Calu3 (cell line): ENCODE data around the gene KLK12. TPM values are rescaled to one million over a fixed set of nuclear protein-coding genes. Genes with fewer than 3 reads are reported as not detected.
"Not testable (repeated sequence)": the region's sequence is repeated elsewhere in the genome, so short reads cannot be mapped to it uniquely, and the experiment has no call there.

Source experiments
- BruUV-seq: library from RNA; stranded (reverse); fragments of 400-500 nt; replicated peaks from 2 replicates; lab custom pipeline; 2021; lab: Mats Ljungman, UMichigan
- CTCF ChIA-PET: fragments of 300-600 bp; sonication (Branson Sonifier 250); formaldehyde crosslinking; loops from one replicate; lab custom pipeline; 2022; ENCODE audit warnings: antibody characterized with exemption; lab: Charles Lee
- DNase-seq: peaks from one replicate; pipeline ENCODE4 v3.0.0; 2022
- H3K27ac Mint-ChIP-seq: one replicate; pipeline ENCODE4 v1.8.0; 2022; ENCODE audit warnings: mixed read lengths; ENCODE audit not compliant: unreplicated experiment
- H3K27me3 Mint-ChIP-seq: one replicate; pipeline ENCODE4 v1.8.0; 2022; ENCODE audit warnings: mixed read lengths; ENCODE audit not compliant: unreplicated experiment
- H3K36me3 Mint-ChIP-seq: one replicate; pipeline ENCODE4 v1.8.0; 2022; ENCODE audit warnings: mild to moderate bottlenecking, moderate library complexity, mixed read lengths; ENCODE audit not compliant: insufficient read depth, unreplicated experiment
- H3K4me1 Mint-ChIP-seq: one replicate; pipeline ENCODE4 v1.8.0; 2022; ENCODE audit warnings: mild to moderate bottlenecking, low read depth, mixed read lengths; ENCODE audit not compliant: unreplicated experiment
- H3K4me3 Mint-ChIP-seq: one replicate; pipeline ENCODE4 v1.8.0; 2022; ENCODE audit warnings: mild to moderate bottlenecking, low read depth, moderate library complexity, mixed read lengths; ENCODE audit not compliant: unreplicated experiment
- H3K9me3 Mint-ChIP-seq: one replicate; pipeline ENCODE4 v1.8.0; 2022; ENCODE audit warnings: low read depth, mixed read lengths; ENCODE audit not compliant: unreplicated experiment
- intact Hi-C: fragments of 100-400 bp; cut with micrococcal nuclease; formaldehyde crosslinking; loops from one replicate; pipeline ENCODE4 v1.10.0; 2022; ENCODE audit not compliant: unreplicated experiment
- total RNA-seq: library from RNA; stranded (reverse); gene quantifications from 2 replicates; pipeline ENCODE4 v1.2.3, GENCODE V29; 2022
- TF ChIP-seq, protein P1 (sequence below): fragments of 200-600 bp; IDR thresholded peaks from one replicate; pipeline ENCODE4 v1.8.0; 2022; ENCODE audit warnings: antibody characterized with exemption; ENCODE audit not compliant: unreplicated experiment

KLK12 gene
- total RNA-seq, 1 experiment from 2014 or later: not detected

DNA sequence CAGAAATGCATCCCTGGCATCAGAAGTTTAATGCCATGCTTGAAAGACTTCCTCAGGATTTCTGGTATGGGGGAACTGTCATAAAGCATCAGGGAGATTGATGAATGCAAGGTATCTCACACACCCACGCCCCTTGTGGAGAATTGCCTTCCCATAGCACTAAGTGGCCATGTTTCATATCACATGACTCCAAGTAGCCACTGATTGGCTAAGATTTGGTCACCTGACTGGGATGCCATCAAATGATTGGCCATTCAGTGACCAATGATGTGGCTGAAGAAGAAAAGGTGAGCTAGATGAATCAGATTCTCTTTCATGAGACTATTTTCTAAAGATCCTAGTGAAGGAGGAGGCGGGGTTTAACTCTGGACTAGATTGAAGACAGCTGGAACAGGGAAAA lies 40.7 kb downstream of the KLK12 start:
- intact Hi-C loops: no loop called here
- TF ChIP-seq, protein P1, sequence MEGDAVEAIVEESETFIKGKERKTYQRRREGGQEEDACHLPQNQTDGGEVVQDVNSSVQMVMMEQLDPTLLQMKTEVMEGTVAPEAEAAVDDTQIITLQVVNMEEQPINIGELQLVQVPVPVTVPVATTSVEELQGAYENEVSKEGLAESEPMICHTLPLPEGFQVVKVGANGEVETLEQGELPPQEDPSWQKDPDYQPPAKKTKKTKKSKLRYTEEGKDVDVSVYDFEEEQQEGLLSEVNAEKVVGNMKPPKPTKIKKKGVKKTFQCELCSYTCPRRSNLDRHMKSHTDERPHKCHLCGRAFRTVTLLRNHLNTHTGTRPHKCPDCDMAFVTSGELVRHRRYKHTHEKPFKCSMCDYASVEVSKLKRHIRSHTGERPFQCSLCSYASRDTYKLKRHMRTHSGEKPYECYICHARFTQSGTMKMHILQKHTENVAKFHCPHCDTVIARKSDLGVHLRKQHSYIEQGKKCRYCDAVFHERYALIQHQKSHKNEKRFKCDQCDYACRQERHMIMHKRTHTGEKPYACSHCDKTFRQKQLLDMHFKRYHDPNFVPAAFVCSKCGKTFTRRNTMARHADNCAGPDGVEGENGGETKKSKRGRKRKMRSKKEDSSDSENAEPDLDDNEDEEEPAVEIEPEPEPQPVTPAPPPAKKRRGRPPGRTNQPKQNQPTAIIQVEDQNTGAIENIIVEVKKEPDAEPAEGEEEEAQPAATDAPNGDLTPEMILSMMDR: no peak
- CTCF ChIA-PET: no interaction called here
- Mint-ChIP-seq H3K27ac (no peak overlapping the region), H3K4me1 (peaks cover 39% of the 10 kb centered on the region), H3K27me3 (no peaks in the 10 kb centered on the region), H3K9me3 (no peaks in the 10 kb centered on the region), H3K4me3 (no peak overlapping the region), H3K36me3 (peaks cover 4% of the 10 kb centered on the region)
- no peak for DNase-seq
- BruUV-seq: no TSS peak

DNA sequence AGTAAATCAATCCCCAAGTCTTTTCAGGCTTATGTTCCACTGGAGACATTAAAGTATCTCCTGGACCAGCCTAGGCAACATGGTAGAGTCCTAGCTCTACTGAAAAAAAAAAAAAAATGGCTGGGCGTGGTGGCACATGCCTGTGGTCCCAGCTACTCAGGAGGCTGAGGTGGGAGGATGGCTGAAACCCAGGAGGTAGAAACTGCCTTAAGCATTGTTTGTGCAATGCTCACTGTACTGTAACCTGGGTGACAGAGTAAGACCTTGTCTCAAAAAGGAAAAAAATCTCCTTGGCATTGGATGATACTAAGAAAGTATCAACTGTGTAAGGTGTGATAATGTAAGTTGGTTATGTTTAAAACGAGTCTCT lies 42.2 kb downstream of the KLK12 start:
- Mint-ChIP-seq H3K9me3 (no peaks in the 10 kb centered on the region), H3K27me3 (no peaks in the 10 kb centered on the region), H3K36me3 (peaks cover 4% of the 10 kb centered on the region), H3K4me1 (peaks cover 30% of the 10 kb centered on the region), H3K4me3 (no peak overlapping the region), H3K27ac (peak overlapping the region; percentile 60)
- intact Hi-C loops: no loop called here
- TF ChIP-seq, protein P1: no peak
- BruUV-seq: no TSS peak
- CTCF ChIA-PET: interaction anchor here (0.6 to 2.8 kb wide), 7 partner anchors 9 to 107 kb away, joined by 3 to 10 read pairs (median 4); partner anchors contain the start of genes KLK6 and KLK8
- peak; percentile 54 for DNase-seq

DNA sequence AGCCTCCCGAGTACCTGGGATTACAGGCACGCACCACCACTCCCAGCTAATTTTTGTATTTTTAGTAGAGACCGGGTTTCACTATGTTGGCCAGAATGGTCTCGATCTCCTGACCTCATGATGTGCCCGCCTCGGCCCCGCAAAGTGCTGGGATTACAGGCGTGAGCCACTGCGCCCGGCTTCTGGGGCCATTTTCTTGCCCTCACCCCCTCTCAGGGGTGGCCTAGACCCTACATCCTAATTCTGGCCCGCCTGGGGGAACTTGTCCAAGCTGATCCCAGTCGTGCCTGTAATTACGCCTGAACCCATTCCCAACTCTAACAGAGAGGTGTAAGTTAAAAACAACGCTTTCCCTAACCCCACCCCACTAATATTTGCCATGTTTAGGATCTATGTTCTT lies 50.4 kb downstream of the KLK12 start:
- H3K4me3 Mint-ChIP-seq: peak overlapping the region; percentile 45
- H3K27ac Mint-ChIP-seq, H3K36me3 Mint-ChIP-seq, H3K9me3 Mint-ChIP-seq, intact Hi-C loops, CTCF ChIA-PET, BruUV-seq, DNase-seq: not testable (repeated sequence)
- peaks cover 23% of the 10 kb centered on the region for H3K4me1 Mint-ChIP-seq
- H3K27me3 Mint-ChIP-seq: peaks cover 18% of the 10 kb centered on the region

DNA sequence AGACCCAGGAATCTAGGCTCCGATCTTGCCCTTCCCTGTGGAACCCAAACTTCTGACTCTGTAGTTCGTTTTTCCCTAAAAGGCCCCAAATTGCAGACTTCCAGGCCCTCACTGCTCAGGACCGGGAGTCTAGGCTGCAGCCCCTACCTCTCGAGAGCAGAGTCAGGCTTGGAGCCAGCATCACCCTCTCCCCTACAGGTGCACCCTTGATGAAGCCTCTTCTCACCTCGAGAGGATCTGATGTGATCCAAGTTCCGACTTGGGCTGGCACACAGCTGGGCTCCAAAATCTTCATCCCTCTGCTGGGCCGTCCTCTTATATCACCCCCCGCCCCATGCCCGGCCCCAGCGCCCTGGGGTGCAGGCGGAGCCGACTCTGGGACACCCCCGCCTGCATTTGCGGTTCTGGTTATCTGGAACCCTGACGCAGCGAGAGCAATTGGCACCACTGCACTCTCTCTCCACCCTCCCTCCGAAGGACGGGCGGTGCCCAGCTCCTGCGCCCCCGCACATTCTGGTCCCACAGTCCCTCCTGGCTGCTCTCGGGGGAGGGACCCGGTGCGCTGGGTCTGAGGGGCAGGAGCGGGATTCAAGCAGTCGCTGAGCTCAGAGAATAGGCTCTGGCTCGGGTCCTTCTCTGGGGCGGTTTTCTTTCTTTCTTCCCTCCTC lies 51.0 kb downstream of the KLK12 start, which contains the start of gene KLK7:
Gene KLK7 (minus strand): TSS at position 293 of the 668 bp plus-strand sequence. CDS start 1,518 bp downstream, outside the sequence.
- Mint-ChIP-seq H3K4me3 (peak within 1 kb of the TSS; percentile 45), H3K9me3 (no peaks in the 10 kb centered on the region), H3K36me3 (no peaks in the 10 kb centered on the region), H3K4me1 (peaks cover 29% of the 10 kb centered on the region), H3K27me3 (peaks cover 18% of the 10 kb centered on the region), H3K27ac (no peak within 1 kb of the TSS)
- BruUV-seq: no TSS peak
- DNase-seq: no peak
- intact Hi-C loops: no loop called here
- CTCF ChIA-PET: no interaction called here
- TF ChIP-seq, protein P1: no peak

DNA sequence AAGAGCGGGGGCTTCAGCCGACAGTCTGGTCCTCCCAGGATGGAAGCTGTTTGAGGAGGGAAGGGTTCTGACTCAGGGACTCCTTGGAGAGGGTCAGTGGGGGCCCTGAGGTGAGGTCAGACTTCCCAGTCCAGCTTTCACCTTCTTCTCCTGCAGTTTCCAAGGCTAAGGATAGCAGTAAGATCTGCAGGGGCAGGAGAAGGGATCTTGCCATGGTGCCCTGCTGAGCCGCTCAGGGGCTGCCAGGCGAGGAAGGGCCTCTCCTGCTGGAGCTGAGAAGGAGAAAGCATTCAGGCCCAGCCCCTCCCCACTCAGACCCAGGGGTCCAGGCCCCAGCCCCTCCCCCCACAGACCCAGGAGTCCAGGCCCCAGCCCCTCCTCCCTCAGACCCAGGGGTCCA lies 52.6 kb downstream of the KLK12 start:
- no TSS peak for BruUV-seq
- CTCF ChIA-PET: interaction anchor here (0.7 kb wide), 1 partner anchor 8 kb away, joined by 4 read pairs; no protein-coding TSS in a partner anchor
- H3K27me3 Mint-ChIP-seq: peaks cover 18% of the 10 kb centered on the region

More for the DNA sequence above, 52.6 kb downstream of the KLK12 start:
- DNase-seq: no peak
- Mint-ChIP-seq H3K4me3 (no peak overlapping the region), H3K9me3 (no peaks in the 10 kb centered on the region), H3K36me3 (no peaks in the 10 kb centered on the region), H3K4me1 (peaks cover 45% of the 10 kb centered on the region), H3K27ac (no peak overlapping the region)
- TF ChIP-seq, protein P1: no peak
- intact Hi-C loops: no loop called here
